GM21447 (cell line): ENCODE data around the gene KRTAP4-12.
"Not testable (repeated sequence)": the region's sequence is repeated elsewhere in the genome, so short reads cannot be mapped to it uniquely, and the experiment has no call there.

ENCODE experiments used
- ATAC-seq: cut with Tn5 transposase; IDR thresholded peaks from one replicate; pipeline ENCODE4 v1.9.1; 2021; ENCODE audit not compliant: unreplicated experiment

The KRTAP4-12 gene

GRCh38 chr17:41123991-41124371 is at the start of gene KRTAP4-12:
Gene KRTAP4-12, minus strand, starts transcription at chr17:41124182. Its CDS starts 60 bp downstream, at chr17:41124122.
- not testable (repeated sequence) for ATAC-seq

GRCh38 chr17:41171886-41172285 is 47.9 kb upstream of the KRTAP4-12 start:
- no peak for ATAC-seq

- ATAC-seq, result no peak
Measured at GRCh38 chr17:41168121-41168520, 44.1 kb upstream of the KRTAP4-12 start, which contains the start of gene KRTAP4-3. Gene KRTAP4-3, minus strand, starts transcription at chr17:41168221. Its CDS starts 49 bp downstream, at chr17:41168172.

- no peak for ATAC-seq
Measured at GRCh38 chr17:41167561-41167960, 43.6 kb upstream of the KRTAP4-12 start.

- ATAC-seq, result no peak
Measured at GRCh38 chr17:41163828-41164227, 39.8 kb upstream of the KRTAP4-12 start.

GRCh38 chr17:41160648-41161047 is 36.7 kb upstream of the KRTAP4-12 start, which contains the start of gene KRTAP4-4:
Gene KRTAP4-4, minus strand, starts transcription at chr17:41160748. Its CDS starts 57 bp downstream, at chr17:41160691.
- ATAC-seq, result no peak

GRCh38 chr17:41160190-41160589 is 36.2 kb upstream of the KRTAP4-12 start:
- not testable (repeated sequence) for ATAC-seq

- no peak for ATAC-seq
Measured at GRCh38 chr17:41153856-41154255, 29.9 kb upstream of the KRTAP4-12 start.

- no peak for ATAC-seq
Measured at GRCh38 chr17:41151525-41151924, 27.5 kb upstream of the KRTAP4-12 start.

- ATAC-seq, result no peak
Measured at GRCh38 chr17:41150026-41150425, 26.0 kb upstream of the KRTAP4-12 start.

GRCh38 chr17:41149652-41149985 is 25.6 kb upstream of the KRTAP4-12 start, which contains the start of gene KRTAP4-5:
Gene KRTAP4-5, minus strand, starts transcription at chr17:41149825. Its CDS starts 58 bp downstream, at chr17:41149767.
- no peak for ATAC-seq

GRCh38 chr17:41148971-41149651 is 25.1 kb upstream of the KRTAP4-12 start:
- ATAC-seq, result not testable (repeated sequence)

GRCh38 chr17:41147531-41148204 is 23.7 kb upstream of the KRTAP4-12 start:
- ATAC-seq, result no peak

- ATAC-seq, result no peak
Measured at GRCh38 chr17:41145261-41145660, 21.3 kb upstream of the KRTAP4-12 start.

GRCh38 chr17:41144846-41145245 is 20.9 kb upstream of the KRTAP4-12 start:
- no peak for ATAC-seq

- ATAC-seq, result no peak
Measured at GRCh38 chr17:41141361-41141760, 17.4 kb upstream of the KRTAP4-12 start.

- no peak for ATAC-seq
Measured at GRCh38 chr17:41140360-41141131, 16.6 kb upstream of the KRTAP4-12 start, which contains the start of gene KRTAP4-6. Gene KRTAP4-6, minus strand, starts transcription at chr17:41140544. Its CDS starts 57 bp downstream, at chr17:41140487.

- not testable (repeated sequence) for ATAC-seq
Measured at GRCh38 chr17:41139865-41140264, 15.9 kb upstream of the KRTAP4-12 start.

GRCh38 chr17:41133880-41134735 is 10.1 kb upstream of the KRTAP4-12 start:
- no peak for ATAC-seq

- ATAC-seq, result no peak
Measured at GRCh38 chr17:41131979-41132378, 8.0 kb upstream of the KRTAP4-12 start.
